Loucy (cell line): ENCODE data around the gene ST3GAL3.
A peak's percentile ranks its signal among the peaks of the same experiment; 100 is the strongest.

Experiments
- H2AFZ ChIP-seq: fragments of 200-600 bp; sonication (generic); 2 replicates; pipeline ENCODE4 v1.6.0; 2016; ENCODE audit warnings: antibody characterized with exemption, mild to moderate bottlenecking, low read length, moderate library complexity
- H3F3A ChIP-seq: fragments of 200-600 bp; 2 replicates; pipeline ENCODE4 v1.6.0; 2016; ENCODE audit warnings: antibody characterized with exemption, low read depth, mild to moderate bottlenecking
- H3K27me3 ChIP-seq: fragments of 200-600 bp; sonication (generic); 2 replicates; pipeline ENCODE4 v1.6.1; 2014; ENCODE audit warnings: low read length, mild to moderate bottlenecking; ENCODE audit not compliant: insufficient read depth, poor library complexity, severe bottlenecking
- H3K36me3 ChIP-seq: fragments of 200-600 bp; sonication (generic); 2 replicates; pipeline ENCODE4 v1.6.1; 2016; ENCODE audit warnings: low read length; ENCODE audit not compliant: insufficient read depth
- H3K4me1 ChIP-seq: fragments of 200-600 bp; sonication (generic); 2 replicates; pipeline ENCODE4 v1.5.1; 2014; ENCODE audit warnings: low read length, mild to moderate bottlenecking; ENCODE audit not compliant: insufficient read depth, poor library complexity, severe bottlenecking
- H3K4me2 ChIP-seq: fragments of 200-600 bp; sonication (generic); 2 replicates; pipeline ENCODE4 v1.6.0; 2014; ENCODE audit warnings: antibody characterized with exemption, low read length, low read depth, mild to moderate bottlenecking; ENCODE audit not compliant: poor library complexity, severe bottlenecking
- H3K4me3 ChIP-seq: fragments of 200-600 bp; sonication (generic); 2 replicates; pipeline ENCODE4 v1.5.1; 2014; ENCODE audit warnings: low read length, mild to moderate bottlenecking, mixed read lengths; ENCODE audit not compliant: poor library complexity, severe bottlenecking
- H3K79me2 ChIP-seq: fragments of 200-600 bp; sonication (generic); 2 replicates; pipeline ENCODE4 v1.6.1; 2014; ENCODE audit warnings: low read length; ENCODE audit not compliant: insufficient read depth
- H3K9ac ChIP-seq: fragments of 200-600 bp; sonication (generic); 2 replicates; pipeline ENCODE4 v1.6.0; 2014; ENCODE audit warnings: mild to moderate bottlenecking, low read depth, low read length, moderate library complexity; ENCODE audit not compliant: poor library complexity, severe bottlenecking
- H3K9me2 ChIP-seq: fragments of 200-600 bp; sonication (generic); replicated peaks from 2 replicates; pipeline ENCODE4 v1.6.1; 2016; ENCODE audit warnings: low read depth, low read length, mixed read lengths
- H3K9me3 ChIP-seq: fragments of 200-600 bp; sonication (generic); 2 replicates; pipeline ENCODE4 v1.6.1; 2014; ENCODE audit warnings: mild to moderate bottlenecking, antibody characterized with exemption, low read length, low read depth; ENCODE audit not compliant: insufficient read depth
- H4K20me1 ChIP-seq: fragments of 200-600 bp; sonication (generic); 2 replicates; pipeline ENCODE4 v1.6.0; 2014; ENCODE audit warnings: antibody characterized with exemption, low read length, mild to moderate bottlenecking; ENCODE audit not compliant: insufficient read depth, poor library complexity, severe bottlenecking
- EZH2phosphoT487 ChIP-seq: fragments of 200-600 bp; IDR thresholded peaks from 2 replicates; pipeline ENCODE4 v1.6.1; 2018; ENCODE audit warnings: antibody characterized with exemption, mild to moderate bottlenecking, moderate library complexity, borderline replicate concordance
- TF ChIP-seq, protein P1 (sequence below): fragments of 200-600 bp; sonication (generic); conservative IDR thresholded peaks from 2 replicates; pipeline ENCODE4 v1.5.1; 2014; ENCODE audit warnings: mild to moderate bottlenecking, antibody characterized with exemption, low read length

Gene ST3GAL3

GRCh38 chr1:43938892-43939587 is 231.7 kb downstream of the ST3GAL3 start:
- no peak overlapping the region for H3K9ac ChIP-seq
- no peaks in the 10 kb centered on the region for H3F3A ChIP-seq
- no peaks in the 10 kb centered on the region for H3K79me2 ChIP-seq
- H3K27me3 ChIP-seq, result no peaks in the 10 kb centered on the region
- H3K4me1 ChIP-seq, result no peaks in the 10 kb centered on the region
- no peak overlapping the region for H3K4me2 ChIP-seq
- no peaks in the 10 kb centered on the region for H3K9me3 ChIP-seq
- TF ChIP-seq, protein P1, sequence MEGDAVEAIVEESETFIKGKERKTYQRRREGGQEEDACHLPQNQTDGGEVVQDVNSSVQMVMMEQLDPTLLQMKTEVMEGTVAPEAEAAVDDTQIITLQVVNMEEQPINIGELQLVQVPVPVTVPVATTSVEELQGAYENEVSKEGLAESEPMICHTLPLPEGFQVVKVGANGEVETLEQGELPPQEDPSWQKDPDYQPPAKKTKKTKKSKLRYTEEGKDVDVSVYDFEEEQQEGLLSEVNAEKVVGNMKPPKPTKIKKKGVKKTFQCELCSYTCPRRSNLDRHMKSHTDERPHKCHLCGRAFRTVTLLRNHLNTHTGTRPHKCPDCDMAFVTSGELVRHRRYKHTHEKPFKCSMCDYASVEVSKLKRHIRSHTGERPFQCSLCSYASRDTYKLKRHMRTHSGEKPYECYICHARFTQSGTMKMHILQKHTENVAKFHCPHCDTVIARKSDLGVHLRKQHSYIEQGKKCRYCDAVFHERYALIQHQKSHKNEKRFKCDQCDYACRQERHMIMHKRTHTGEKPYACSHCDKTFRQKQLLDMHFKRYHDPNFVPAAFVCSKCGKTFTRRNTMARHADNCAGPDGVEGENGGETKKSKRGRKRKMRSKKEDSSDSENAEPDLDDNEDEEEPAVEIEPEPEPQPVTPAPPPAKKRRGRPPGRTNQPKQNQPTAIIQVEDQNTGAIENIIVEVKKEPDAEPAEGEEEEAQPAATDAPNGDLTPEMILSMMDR, result no peak
- TF ChIP-seq EZH2phosphoT487, result no peak
- H3K36me3 ChIP-seq, result no peaks in the 10 kb centered on the region
- H2AFZ ChIP-seq, result no peak overlapping the region
- H4K20me1 ChIP-seq, result no peaks in the 10 kb centered on the region
- no peaks in the 10 kb centered on the region for H3K9me2 ChIP-seq
- no peak overlapping the region for H3K4me3 ChIP-seq

DNA sequence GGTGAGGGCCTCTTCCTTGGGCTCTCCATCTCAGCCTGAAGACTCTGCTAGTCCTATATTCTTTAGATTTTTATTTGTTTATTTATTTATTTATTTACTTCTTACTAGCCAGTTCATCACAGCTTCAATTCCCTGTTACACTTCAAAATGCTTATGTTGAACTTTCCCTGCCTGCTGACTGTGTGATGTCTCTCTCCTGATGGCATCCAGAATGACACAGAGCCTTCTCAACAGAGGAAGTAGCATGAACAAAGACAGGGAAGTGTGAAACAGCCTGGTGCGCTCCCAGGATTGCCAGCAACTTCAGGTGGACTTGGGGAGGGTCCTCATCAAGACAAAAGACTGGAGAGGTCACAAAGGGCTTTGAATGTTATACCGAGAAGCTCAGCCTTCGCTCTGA is 235.1 kb downstream of the ST3GAL3 start:
- Histone ChIP-seq H3F3A (no peaks in the 10 kb centered on the region), H4K20me1 (no peaks in the 10 kb centered on the region), H3K4me3 (no peak overlapping the region), H3K9me2 (no peaks in the 10 kb centered on the region), H3K79me2 (peaks cover 6% of the 10 kb centered on the region), H3K4me2 (no peak overlapping the region), H3K36me3 (no peaks in the 10 kb centered on the region), H2AFZ (no peak overlapping the region), H3K9ac (no peak overlapping the region), H3K27me3 (no peaks in the 10 kb centered on the region), H3K9me3 (no peaks in the 10 kb centered on the region), H3K4me1 (peaks cover 8% of the 10 kb centered on the region)
- TF ChIP-seq, protein P1, result no peak
- no peak for TF ChIP-seq EZH2phosphoT487

- TF ChIP-seq, protein P1, result no peak
- no peak for TF ChIP-seq EZH2phosphoT487
- Histone ChIP-seq H3K4me3 (no peak overlapping the region), H3K27me3 (no peaks in the 10 kb centered on the region), H3K9me2 (no peaks in the 10 kb centered on the region), H3K4me1 (peaks cover 20% of the 10 kb centered on the region), H3F3A (no peaks in the 10 kb centered on the region), H3K36me3 (no peaks in the 10 kb centered on the region), H2AFZ (no peak overlapping the region), H3K79me2 (peaks cover 17% of the 10 kb centered on the region), H4K20me1 (no peaks in the 10 kb centered on the region), H3K9ac (no peak overlapping the region), H3K4me2 (peak overlapping the region; percentile 21), H3K9me3 (no peaks in the 10 kb centered on the region)
Observed at GRCh38 chr1:43944860-43945259, 237.5 kb downstream of the ST3GAL3 start.
